Measurements from ENCODE around the gene TSPAN18.

The TSPAN18 gene

GRCh38 chr11:44945666-44946065 is 218.9 kb downstream of the TSPAN18 start:
- TF ChIP-seq CTCF (conservative IDR thresholded peaks at IDR 0.05; ENCODE audit: low read length) = no peak
- DNase-seq (ENCODE audit: low read depth) = no peak
- no peak overlapping the region for H3K4me3 ChIP-seq (ENCODE audit: low read length)

- TF ChIP-seq CTCF (conservative IDR thresholded peaks at IDR 0.05; ENCODE audit: low read length) = no peak
- no peak overlapping the region for H3K4me3 ChIP-seq (ENCODE audit: low read length)
- DNase-seq (ENCODE audit: low read depth) = peak; percentile 30
These were observed 219.5 kb downstream of the TSPAN18 start for GRCh38 chr11:44946263-44946662.

- TF ChIP-seq CTCF (conservative IDR thresholded peaks at IDR 0.05; ENCODE audit: low read length) = no peak
- DNase-seq (ENCODE audit: low read depth) = no peak
- no peak overlapping the region for H3K4me3 ChIP-seq (ENCODE audit: low read length)
These were observed 220.4 kb downstream of the TSPAN18 start for GRCh38 chr11:44947114-44947513.

GRCh38 chr11:44948155-44948554 is 221.4 kb downstream of the TSPAN18 start:
- DNase-seq (ENCODE audit: low read depth) = no peak
- H3K4me3 ChIP-seq (ENCODE audit: low read length) = no peak overlapping the region
- TF ChIP-seq CTCF (conservative IDR thresholded peaks at IDR 0.05; ENCODE audit: low read length) = no peak

- peak; percentile 30 for DNase-seq (ENCODE audit: low read depth)
- TF ChIP-seq CTCF (conservative IDR thresholded peaks at IDR 0.05; ENCODE audit: low read length) = peak; percentile 53
- H3K4me3 ChIP-seq (ENCODE audit: low read length) = peak overlapping the region; percentile 81
These were observed 222.6 kb downstream of the TSPAN18 start for GRCh38 chr11:44949160-44950030.

GRCh38 chr11:44950031-44950624 is 223.4 kb downstream of the TSPAN18 start:
- DNase-seq (ENCODE audit: low read depth) = no peak
- TF ChIP-seq CTCF (conservative IDR thresholded peaks at IDR 0.05; ENCODE audit: low read length) = no peak
- peak overlapping the region; percentile 81 for H3K4me3 ChIP-seq (ENCODE audit: low read length)

All from AG10803 (cell line).